ENCODE measurements around the gene CTCFL.

The CTCFL gene, protein sequence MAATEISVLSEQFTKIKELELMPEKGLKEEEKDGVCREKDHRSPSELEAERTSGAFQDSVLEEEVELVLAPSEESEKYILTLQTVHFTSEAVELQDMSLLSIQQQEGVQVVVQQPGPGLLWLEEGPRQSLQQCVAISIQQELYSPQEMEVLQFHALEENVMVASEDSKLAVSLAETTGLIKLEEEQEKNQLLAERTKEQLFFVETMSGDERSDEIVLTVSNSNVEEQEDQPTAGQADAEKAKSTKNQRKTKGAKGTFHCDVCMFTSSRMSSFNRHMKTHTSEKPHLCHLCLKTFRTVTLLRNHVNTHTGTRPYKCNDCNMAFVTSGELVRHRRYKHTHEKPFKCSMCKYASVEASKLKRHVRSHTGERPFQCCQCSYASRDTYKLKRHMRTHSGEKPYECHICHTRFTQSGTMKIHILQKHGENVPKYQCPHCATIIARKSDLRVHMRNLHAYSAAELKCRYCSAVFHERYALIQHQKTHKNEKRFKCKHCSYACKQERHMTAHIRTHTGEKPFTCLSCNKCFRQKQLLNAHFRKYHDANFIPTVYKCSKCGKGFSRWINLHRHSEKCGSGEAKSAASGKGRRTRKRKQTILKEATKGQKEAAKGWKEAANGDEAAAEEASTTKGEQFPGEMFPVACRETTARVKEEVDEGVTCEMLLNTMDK

DNA sequence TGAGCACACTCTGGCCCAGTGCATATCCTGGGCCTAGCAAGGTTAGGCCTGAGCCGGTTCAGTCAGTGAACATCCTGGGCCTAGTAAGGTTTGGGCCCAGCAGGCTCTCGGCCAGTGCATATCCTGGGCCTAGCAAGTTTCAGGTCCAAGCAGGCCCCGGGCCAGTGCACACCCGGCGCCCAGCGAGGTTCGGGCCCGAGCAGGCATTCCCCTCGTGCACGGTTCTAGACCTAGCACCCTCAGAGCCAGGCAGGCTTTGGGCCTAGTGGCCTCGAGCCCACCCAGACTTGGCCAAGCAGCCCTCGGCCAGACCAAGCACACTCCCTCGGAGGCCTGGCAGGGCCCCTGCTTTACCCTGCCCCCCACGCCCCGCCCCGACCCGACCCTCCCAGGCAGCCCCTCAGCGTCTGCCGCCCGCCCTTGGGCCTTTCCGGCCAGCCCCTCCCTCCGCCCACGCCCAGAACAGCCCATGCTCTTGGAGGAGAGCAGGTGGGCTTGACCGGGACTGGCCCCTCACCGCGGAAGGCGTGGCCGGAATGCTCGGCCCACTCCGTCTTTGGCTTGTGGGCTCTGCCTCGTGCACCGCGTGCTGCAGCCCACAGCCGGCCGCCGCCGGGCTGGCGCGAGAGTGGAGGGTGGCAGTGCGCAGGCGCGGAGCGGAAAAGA, at the start of gene CTCFL:
Gene CTCFL, minus strand, starts transcription at position 630 of the 666 bp plus-strand sequence. CDS start 935 bp downstream, outside the sequence.
- DNase-seq = no peak

DNA sequence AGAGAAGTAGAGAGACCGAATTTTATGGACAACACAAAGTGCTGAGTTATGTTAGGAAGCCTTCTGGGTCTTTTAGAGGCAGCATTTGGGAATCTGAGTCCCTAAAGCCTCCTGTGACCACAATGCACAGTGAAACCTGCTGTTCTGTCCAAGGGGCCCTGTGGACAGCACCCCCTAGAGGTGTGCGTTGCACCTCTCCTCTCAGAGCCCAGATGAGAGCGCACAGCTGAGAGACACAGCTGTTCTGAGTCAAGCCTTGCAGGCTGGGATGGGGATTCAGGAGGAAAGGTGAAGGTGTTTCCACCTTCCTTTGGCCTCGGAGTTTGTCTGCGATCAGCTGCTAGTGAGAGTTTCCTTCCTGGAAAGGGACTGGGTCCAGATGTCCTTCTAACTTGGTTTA, 49.0 kb upstream of the CTCFL start:
- no peak for DNase-seq

DNA sequence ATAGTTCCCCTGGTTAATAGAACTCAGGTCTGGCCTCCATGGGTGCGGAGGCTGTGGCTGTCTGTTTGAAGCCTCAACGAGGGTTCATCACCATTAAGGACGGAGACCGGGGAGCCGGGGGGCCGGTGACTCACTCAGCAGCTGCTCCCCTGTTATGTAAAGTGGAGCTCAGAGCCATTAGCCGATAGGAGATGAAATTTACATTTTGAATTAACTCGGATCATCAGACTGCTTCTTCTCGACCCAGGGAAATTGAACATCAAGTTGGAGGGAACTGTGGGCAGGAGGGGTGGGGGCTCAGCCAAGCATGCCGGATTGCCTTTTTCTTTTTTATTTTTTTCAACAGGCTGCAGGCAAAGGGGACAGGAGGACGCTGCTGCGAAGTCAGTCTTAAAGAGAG, 48.3 kb upstream of the CTCFL start:
- no peak for DNase-seq

DNA sequence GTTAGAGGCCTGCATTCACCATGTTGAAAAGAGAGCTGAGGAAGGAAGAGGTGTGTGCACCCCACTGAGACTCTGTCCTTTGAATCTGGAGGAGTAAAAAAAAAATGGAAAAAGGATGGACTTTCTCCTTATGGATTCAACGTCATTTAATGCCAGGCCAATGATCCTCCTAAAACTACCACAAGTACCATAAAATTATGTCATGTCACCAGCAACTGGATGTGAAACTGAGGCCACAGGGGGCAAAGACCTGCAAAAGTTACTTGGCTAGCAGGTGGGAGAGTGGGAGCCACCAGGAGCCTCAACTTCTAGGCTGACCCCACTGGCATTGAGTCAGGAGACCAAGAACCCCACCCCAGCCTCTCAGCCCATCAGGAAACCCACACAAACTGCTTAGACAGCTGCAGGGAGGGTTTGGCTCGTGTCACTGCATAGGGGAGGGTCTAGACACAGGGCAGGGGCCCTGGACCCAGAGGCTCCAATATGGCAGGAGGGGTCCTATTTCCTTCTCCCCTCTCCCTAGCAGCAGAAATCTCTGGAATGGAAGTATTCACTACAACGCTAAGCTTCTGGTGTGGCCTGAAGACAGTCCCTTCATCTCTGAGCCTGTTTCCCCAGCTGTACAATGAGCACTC, 47.0 kb upstream of the CTCFL start:
- no peak for DNase-seq

DNA sequence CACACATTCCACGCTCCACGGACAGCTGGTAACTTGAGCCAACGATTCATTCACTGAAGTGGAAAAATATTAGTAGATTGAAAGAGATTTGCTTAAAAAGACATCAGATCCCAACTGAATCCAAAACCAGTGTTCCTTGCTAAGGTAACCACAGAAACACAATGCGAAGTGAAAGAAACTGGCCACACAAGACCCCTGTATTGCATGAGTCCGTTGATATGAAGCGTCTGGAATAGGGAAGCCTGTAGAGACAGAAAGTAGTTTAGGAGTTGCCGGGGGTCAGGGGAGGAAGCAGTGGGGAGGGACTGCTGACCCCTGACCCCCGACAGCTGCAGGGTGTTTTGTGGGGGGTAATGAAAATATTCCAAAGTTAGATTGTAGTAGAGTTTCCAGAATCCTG, 46.0 kb upstream of the CTCFL start:
- no peak for DNase-seq

DNA sequence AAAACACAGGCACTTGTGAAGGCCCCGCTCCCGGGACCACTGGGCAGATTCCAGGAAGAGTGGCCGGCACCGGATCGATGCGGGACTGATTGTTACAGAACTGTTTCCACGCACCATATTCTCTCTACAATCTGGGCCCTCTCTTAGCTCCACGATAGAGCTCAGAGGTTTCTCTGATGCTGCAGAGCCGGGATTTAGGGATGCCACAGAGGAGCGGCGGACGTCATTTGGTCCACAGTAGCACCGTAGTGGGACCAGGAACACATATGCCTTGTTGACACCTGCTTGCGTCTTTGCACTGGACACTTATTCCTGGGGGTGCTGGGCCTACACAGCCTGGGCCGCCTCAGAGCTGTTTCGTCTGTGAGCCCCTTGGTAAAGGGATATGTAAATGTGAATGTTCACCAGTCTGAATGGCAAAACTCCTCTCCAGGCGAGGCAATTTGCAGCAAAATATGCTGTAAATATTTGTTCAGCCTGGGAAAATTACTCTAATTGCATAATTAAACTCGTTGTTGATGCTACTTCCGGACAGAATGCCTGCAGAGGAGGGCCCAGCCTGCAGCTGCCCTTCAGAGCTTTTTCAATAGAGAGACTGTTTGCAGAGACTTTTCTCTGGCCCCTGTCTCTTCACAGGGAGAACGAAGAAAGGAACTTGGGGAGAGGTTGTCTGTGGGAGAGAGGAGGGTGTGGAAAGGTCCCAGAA, 45.4 kb upstream of the CTCFL start:
- no peak for DNase-seq

DNA sequence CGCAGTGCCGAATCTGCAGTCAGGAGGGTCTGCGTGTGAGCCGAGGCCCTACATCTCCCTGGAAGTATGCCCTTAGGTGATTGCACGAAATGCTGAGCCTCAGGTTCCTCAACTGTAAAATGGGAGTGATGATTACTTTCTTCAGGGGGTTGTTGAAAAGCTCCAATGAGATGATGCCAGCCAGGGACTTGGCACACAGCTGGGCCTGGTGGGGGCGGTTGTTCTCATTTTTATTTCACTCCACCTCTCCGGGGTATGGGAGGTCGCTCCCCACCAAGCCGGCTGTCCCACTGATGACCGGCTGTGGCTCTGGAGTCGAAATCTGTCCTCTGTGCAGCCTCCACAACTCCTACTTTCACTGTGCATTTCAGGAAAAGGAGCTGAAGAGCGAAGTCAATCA, 44.0 kb upstream of the CTCFL start:
- DNase-seq = no peak

DNA sequence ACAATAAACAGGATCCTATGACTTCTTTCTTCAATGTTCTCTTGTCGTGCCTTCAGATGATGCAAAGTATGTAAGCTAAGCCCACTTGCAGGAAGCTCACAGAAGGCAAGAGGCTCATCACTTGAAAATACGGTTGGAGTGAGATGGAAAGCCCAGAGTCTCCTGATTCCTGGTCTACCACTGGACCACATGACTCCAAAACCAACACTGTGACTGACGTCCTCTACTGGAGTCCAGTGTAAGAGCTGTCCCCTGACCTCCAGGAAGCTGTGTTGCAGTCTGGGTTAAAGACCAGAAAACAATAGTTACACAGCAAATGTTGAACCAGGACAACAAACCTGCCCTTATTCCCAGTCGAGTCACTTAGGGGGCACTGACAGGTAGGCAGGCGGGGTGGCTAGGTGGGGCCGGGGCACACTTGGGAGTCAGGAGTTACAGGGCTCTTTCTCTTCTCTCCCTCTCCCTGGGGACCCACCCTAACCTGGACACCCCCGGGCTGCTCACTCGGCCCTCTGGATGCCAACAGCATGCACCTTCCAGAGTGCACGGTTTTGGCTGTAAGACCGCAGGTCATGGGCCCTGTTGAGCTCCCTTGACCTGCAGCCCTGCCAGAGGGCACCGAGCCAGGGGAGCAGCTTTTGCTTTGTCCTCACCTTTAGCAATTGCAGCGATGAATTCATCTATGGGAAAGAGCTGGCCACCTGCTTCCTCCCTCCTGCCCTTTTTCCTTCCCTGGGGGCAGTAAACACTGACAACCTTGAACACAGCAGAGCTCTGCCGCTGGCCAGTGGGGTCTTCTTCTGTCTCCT, 43.4 kb upstream of the CTCFL start:
- DNase-seq = no peak

DNA sequence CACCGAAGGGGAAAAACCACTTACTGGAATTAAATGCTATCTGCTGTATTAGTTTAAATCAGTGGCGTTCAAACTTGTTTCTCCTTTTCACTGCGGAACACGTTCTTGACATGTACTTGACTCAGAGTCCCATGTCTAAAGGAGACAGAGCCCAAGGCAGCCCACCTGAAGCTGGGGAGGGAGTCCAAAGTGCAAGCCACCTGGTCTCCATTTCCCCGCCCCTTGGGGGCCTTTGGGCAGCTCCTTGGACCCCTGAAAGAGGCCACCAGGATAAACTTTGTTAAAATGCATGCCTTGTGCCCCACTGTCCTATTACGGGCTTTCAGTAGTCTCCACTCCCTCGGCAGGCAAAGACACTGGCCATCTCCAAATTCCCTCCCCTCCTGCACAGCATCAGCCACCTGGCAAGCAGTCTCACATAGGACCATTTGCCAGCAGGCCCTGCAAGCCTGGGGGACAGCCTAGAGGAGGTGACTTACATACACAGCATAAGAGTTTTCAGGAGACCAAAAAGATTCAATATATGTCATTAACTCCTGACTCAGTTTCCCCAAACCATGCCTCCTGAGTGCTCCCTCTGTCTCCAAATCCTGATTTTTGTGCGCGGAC, 42.6 kb upstream of the CTCFL start:
- no peak for DNase-seq

DNA sequence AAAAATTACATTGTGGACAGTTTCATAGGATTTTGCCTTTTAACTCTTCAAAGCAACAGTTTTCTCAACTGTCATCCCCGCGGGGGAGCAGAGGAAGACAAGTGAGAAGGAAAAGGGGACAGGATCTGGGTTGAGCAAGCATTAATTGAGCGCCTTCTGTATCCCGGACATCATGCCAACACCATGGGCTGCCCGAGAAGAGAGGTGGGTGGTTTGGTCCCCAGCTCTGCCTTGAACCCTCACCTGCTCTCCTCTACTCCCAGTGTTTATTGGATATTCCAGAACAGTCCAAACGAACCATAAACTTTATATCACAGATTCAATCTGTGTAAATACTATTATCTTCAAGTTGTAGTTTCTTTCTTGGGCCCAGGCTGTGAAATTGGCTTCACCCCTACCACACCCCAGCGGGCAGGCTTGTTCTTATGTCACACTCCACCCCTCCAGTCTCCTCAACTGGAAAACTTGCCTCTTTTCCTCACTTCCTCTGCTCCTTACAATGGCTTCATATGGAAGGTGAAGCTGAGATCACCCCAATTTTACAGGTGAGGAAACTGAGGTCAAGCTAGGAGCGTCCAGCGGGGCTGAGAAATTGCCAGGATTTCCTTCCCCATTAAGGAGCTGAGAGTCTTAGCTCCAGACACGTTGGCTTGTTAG, 42.0 kb upstream of the CTCFL start:
- DNase-seq = no peak

DNA sequence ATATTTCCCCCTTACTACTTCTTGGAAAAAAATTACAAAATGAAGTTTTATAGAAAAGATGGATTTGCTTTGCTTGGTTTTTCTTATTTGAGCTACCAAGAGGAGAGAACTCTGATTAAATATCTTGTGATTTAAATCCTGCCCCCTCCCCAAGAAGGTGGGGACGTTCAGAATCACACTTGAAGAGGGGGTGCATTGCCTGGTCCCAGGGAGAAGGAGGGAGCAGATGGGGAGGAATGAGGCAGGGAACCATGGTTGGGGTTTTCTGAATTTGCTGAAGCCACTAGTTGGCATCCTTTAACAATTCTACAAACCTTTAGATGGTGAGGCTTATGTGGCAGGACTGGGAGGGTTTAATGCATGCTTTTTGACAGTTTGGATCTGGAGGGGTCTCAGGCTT, 41.5 kb upstream of the CTCFL start:
- no peak for DNase-seq

DNA sequence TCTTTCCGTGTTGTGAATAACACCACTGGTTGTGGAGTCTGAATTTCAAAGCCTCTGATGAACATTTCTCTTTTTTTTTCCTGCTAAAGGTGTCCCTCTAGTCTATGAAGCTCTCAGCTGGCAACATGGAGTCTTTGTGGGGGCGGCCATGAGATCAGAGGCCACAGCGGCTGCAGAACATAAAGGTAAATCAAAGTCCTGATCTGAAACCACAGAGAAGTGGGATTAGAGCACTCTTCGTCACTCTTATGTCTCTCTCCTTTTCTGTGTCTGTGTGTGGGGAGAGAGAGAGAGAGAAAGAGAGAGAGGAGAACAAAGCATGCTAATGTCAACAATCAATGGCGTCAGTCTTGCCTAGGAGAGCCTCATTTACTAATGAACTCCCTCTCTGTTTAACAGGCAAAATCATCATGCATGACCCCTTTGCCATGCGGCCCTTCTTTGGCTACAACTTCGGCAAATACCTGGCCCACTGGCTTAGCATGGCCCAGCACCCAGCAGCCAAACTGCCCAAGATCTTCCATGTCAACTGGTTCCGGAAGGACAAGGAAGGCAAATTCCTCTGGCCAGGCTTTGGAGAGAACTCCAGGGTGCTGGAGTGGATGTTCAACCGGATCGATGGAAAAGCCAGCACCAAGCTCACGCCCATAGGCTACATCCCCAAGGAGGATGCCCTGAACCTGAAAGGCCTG, 40.2 kb upstream of the CTCFL start:
- no peak for DNase-seq

DNA sequence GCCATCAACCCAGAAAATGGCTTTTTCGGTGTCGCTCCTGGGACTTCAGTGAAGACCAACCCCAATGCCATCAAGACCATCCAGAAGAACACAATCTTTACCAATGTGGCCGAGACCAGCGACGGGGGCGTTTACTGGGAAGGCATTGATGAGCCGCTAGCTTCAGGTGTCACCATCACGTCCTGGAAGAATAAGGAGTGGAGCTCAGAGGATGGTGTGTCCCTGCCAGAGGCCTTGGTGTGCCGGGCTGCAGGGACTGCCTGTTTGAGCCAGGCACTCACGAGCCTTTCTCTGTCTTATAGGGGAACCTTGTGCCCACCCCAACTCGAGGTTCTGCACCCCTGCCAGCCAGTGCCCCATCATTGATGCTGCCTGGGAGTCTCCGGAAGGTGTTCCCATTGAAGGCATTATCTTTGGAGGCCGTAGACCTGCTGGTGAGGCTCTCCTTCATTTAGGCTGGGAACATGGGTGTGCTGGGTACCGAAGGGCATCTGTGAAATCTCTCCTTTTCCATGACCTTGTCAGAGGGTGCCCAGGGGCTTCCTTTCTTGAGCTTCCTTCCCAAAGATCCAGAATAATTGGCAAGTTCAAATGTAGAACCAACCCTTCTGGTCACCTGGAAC, 39.4 kb upstream of the CTCFL start:
- no peak for DNase-seq

DNA sequence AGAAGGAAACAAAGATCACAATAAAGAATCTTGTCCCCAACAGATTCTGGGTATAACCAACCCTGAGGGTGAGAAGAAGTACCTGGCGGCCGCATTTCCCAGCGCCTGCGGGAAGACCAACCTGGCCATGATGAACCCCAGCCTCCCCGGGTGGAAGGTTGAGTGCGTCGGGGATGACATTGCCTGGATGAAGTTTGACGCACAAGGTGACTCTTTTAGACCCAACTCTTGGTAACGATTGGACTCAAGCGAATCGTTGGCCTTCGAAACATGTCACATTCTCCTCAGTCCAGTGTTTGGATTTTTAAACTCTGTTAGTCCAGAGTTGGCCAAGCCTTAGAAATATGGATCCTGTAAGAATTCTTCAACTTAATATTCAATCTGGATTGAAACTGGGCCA, 38.6 kb upstream of the CTCFL start:
- DNase-seq = no peak

DNA sequence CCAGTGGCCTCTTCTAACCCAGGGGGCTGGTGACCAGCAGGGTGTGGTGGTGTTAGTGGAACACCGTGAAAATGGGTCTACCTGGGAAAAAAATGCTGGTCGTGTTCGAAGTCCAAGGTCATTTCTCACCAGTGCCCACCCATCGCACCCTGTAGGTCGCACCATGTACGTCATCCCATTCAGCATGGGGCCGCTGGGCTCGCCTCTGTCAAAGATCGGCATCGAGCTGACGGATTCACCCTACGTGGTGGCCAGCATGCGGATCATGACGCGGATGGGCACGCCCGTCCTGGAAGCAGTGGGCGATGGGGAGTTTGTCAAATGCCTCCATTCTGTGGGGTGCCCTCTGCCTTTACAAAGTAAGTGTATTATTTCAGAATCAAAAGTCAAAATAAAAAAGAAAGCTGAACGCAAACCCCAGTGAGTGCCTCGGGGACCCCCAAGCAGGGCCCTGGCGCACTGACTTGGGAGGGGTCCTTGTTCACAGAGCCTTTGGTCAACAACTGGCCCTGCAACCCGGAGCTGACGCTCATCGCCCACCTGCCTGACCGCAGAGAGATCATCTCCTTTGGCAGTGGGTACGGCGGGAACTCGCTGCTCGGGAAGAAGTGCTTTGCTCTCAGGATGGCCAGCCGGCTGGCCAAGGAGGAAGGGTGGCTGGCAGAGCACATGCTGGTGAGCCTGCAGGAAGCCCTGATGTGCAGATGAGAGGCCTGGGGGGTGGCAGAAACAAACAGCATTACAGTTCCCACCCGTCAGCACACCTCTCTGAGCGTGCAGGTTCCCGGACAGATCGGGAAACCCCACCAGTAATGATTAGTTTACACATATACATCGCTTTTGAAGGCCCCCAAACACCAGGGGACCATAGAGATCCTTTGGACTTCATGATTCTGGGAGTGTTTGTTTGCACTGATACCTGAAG, 37.9 kb upstream of the CTCFL start:
- DNase-seq = no peak

DNA sequence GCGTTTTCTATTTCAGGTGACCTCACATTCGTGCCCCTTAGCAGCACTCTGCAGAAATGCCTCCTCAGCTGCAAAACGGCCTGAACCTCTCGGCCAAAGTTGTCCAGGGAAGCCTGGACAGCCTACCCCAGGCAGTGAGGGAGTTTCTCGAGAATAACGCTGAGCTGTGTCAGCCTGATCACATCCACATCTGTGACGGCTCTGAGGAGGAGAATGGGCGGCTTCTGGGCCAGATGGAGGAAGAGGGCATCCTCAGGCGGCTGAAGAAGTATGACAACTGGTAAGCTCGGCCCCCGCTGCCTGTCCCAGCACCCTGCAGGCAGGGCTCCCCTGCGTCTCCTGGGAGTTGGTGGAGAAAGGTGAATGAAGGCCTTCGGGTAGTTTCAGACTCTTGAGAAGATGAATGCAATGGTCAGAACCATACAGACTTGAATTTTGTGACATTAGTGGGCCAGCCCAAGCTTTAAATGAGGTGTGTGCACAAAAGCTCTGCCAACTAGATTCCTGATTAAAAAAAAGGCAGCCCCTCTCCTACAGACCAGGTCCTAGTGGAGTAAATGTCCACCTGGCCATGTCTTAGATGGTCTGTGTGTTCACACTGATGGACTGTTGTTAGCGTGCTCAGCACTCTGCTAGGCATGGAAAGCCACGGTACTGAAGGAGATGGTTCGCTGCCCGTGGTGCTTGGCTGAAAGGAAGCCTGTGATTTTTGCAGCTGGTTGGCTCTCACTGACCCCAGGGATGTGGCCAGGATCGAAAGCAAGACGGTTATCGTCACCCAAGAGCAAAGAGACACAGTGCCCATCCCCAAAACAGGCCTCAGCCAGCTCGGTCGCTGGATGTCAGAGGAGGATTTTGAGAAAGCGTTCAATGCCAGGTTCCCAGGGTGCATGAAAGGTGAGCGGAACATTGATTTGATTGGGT, 36.7 kb upstream of the CTCFL start:
- no peak for DNase-seq

DNA sequence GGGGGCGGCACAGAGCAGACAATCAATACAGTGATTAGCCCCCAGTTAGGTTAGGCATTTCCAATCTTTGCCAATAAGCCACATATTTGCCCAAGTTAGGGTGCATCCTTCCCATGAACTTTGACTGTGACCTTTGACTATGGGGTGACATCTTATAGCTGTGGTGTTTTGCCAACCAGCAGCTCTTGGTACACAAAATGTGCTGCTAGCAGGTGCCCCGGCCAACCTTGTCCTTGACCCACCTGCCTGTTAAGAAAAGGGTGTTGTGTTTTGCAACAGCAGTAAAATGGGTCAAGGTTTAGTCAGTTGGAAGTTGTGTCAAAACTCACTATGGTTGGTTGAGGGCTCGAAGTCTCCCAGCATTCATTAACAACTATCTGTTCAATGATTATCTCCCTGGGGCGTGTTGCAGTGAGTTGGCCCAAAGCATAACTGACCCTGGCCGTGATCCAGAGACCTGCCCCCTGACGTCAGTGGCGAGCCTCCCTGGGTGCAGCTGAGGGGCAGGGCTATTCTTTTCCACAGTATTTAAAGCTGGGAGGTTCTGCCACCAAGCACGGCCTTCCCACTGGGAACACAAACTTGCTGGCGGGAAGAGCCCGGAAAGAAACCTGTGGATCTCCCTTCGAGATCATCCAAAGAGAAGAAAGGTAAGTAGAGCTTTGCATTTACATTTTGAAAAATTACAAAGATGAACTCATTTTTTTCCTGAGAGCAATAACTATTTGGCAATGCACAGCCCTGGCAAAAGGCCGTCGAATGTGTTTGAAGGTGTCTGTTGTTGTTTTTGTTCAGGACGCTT, 35.8 kb upstream of the CTCFL start, which contains the start of gene PCK1:
Gene PCK1, plus strand, starts transcription at position 557 of the 802 bp plus-strand sequence. CDS start 302 bp downstream, outside the sequence.
- no peak for DNase-seq

Measured in NCI-H2107 (cell line).